GM18505 (cell line): ENCODE data around the gene TSPAN9.

ENCODE experiments used
- ATAC-seq: cut with Tn5 transposase; IDR thresholded peaks from one replicate; pipeline ENCODE4 v1.9.1; 2021; ENCODE audit not compliant: unreplicated experiment
- POLR2A ChIP-seq: IDR thresholded peaks from 4 replicates; pipeline ENCODE4 v1.6.1; 2011; ENCODE audit warnings: borderline replicate concordance; ENCODE audit not compliant: insufficient read depth, insufficient read length; ENCODE audit errors: extremely low read depth

TSPAN9 gene

DNA sequence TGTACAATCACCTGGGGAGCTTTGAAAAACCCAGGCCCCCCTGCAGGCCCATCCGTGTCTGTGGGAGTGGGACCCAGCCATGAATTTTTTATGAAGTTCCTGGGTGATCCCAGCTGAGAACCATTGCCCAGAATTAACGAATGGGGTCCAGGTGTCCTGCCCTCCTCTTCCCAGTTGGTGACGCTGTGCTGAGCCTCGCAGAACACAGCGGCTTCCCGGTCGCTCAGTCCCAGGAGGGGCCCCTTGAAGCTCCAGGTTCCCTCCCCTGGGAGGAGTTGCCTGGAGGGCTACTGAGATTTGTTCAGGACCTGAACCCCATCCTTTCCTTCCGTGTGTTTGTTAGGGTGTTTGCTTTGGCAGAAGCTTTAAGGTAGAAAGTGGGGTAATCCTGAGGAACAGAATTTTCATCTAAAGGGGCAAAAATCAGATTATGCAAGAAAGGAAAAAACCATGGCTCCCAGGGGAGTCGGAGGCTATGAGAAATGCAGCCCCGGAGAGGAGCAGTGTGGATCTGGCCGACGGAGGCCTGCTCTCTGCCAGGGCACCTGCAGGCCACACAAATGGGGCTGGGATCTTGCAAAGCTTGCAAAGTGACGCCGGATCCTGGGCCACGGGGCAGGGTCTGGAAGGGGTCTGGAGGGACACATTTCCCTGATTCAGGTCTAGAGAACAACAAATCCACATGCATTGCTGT lies 249.1 kb downstream of the TSPAN9 start:
- no peak for TF ChIP-seq POLR2A
- ATAC-seq: no peak

DNA sequence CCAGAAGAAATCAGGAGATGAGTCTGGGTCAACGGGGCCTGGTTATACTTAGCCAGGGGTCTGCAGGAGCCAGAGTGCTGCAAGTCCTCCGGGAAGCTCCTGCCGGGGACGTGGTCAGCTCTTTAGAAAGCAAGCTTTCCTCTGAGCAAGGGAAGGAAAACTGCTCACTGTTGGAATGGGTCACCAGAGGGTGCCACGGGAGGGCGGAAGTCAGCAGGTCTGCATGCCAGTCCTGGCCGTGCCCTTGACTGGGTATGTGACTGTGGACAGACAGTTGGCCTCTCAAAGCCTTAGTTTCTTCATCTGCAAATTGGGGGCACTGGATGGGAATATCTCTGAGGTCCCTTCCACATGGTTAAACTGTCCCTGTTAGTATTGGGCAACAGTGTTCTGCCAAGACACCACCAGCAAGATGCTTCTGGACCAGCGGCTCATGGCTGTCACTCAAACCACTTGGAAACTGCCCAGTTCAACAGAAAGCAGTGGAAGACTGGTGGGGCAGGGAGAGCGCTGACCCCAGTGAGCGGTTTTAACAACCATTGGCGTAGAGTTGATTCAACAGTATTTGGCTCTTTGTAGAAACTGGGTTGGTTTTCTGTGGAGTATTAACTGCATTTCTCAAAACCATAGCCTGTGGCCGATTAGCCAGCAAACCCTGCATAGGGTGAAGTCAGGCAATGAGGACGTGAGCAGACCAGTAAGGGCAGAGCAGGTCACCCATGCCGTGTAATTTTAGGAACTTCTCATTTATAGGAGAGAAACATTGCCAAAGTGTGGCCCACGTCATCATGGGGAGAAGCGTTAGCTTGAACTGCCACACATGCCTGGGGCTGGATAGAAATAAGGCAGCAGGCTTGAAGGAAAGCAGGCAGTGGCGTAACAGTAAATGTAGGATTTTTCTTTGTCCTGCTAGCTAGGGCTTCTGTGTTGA lies 249.9 kb downstream of the TSPAN9 start:
- no peak for TF ChIP-seq POLR2A
- ATAC-seq: no peak

DNA sequence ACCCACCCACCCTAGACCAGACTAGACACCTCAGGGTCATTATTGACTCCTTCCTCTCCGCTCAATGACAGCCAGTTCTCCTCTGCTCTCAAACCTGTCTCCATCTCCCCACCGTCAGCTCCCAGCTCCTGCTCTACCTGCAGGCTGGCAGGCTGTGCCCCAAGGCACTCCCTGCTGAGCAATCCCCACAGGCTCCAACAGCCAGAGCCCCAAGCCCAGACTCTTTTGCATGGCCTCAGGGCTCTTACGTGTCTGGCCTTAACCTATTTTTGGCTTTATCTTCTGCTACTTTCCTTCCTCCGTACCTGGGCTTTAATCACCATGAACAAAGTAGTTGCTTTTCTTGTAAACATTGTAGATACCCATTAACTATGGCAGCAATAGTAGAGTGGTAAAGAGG lies 250.9 kb downstream of the TSPAN9 start:
- TF ChIP-seq POLR2A: no peak
- no peak for ATAC-seq

DNA sequence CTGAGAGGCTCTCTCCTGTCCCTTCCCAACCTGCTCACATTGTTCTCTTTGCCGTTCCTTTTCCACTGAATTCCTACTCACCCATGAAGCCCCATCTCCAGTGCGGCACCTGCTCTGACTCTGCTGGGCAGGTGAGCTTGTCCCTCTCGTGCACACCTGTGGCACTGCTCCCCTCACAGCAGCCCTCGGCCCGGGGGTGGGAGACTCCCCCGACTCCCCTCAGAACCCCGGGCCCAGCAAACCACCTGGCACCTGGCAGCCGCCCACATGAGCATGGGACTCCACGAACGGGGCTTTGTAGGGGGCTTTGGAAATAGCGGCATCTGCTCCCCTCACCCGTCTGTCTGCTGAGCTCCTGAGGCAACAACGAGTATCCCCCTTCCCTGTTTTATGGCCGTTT lies 251.4 kb downstream of the TSPAN9 start:
- no peak for ATAC-seq
- TF ChIP-seq POLR2A: no peak

DNA sequence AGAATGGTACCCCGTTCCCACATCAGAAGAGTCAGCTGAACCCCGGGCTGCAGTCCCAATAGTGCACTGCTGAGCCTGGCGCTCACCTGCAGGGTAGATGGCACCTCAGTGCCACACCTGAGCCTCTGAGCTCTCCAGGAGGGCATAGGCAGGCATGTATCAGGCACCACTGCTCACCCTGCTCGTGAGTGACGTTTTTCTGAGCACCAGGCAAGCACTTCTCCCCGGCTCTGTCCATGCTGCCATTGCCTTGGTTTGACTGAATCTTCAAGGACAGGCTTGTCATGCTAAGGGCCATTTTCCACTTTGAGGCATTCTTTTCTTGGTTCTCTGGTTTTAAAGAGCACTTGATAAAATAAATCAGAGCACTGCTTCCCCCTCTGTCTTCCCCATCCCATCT lies 252.2 kb downstream of the TSPAN9 start:
- no peak for ATAC-seq
- TF ChIP-seq POLR2A: no peak

DNA sequence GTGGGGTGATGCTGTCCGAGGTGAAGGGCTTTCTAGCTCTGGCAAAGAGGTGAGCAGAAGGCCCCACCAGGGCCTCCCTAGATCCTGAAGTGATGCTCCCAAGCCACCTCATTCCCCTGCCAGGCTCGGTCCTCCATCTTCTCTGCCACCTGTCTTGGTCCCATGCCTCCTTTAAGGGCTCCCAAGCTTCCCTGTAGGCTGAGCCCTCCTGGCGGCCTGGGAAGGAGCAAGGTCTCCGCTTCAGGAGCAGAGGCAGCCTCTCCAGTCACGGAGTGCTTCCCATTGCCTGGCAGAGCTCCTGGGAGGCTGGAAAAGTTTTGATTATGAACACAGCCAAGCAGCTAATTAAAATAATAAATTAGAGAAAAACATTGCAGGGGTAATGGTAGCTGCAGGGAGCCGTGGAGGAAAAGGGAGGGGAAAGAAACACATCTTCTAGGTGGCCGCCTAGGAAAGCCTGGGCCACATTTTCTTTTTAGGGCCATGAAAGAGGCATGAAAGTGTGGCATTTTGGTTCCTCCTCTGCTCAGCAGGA lies 253.9 kb downstream of the TSPAN9 start:
- ATAC-seq: no peak
- TF ChIP-seq POLR2A: no peak

DNA sequence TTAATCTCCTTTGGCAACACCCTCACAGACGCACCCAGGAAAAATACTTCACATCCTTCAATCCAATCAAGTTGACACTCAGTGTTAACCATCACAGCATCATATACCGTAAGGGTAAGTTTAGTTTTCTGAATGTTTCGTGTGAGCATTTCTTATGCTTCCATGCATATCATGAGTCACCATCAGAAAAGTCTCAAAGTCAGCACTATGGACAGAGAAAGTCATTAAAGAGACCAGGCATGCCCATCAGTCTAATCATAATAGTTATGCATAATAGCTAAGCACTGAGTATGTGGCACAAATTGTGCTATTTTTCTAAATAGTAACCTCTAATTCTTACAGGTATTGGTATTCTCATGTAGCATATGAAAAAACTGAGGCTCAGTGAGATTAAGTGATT lies 255.0 kb downstream of the TSPAN9 start:
- ATAC-seq: no peak
- TF ChIP-seq POLR2A: no peak

DNA sequence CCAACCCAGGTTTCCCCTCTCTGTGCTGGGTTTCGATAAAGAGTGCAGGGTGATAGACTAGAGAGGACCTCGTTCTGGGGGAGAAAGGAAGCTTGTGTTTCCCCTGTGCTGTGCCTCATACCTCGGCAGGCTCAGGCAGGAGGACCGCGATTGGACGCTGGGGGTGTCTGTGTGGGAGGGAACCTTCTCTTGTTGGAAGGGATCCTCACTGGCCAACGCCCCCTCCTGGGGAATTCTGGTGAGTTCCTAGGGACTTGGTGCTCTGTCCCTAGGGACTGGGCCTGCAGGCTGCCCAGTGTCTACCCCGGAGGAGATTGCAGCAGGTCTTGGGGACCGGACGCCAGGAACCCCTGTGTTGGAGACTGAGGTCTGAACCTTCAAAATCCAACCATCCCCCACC lies 256.4 kb downstream of the TSPAN9 start:
- ATAC-seq: no peak
- TF ChIP-seq POLR2A: no peak

DNA sequence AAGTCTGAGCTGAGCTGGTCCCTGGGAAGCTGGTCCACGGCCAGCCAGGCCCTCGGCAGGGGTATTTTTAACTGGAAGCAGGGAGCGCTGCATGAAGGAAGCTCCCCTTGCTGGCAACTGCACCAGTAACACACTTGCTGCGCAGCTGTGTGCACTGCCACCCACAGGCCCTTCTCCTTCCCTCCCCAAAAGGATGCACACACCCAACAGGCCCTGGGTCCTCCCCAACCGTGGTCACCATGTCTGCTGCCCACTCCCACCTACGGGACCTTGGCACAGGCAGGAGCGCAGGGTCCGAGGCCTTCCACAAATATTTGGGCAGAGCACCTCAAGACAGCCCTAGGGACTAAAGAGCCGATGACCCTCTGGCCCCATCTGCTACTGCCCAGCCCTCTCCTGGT lies 256.8 kb downstream of the TSPAN9 start:
- ATAC-seq: no peak

DNA sequence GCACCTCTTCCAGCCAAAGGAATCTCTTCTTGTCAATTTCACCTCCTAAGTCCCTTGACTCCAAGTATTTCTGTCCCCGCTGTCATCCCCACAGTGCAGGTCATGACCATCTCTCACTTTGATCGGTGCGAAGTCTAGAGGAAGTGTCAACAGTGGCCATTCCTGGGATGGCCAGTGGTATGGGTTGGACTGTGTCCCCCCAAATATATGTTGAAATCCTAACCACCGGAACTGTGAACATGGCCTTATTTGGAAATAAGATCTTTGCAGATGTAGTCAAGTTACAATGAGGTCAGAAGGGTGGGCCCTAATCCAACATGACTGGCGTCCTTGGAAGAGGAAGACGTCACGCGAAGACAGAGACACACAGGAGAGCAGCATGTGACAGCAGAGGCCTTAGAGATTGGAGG lies 257.9 kb downstream of the TSPAN9 start:
- TF ChIP-seq POLR2A: no peak
- ATAC-seq: no peak

More for the DNA sequence above, 256.8 kb downstream of the TSPAN9 start:
- TF ChIP-seq POLR2A: no peak
